Astrocyte of the spinal cord (primary cell): ENCODE results near the gene MAN1A1.
A peak's percentile ranks its signal among the peaks of the same experiment; 100 is the strongest.
"Not testable (repeated sequence)": the region's sequence is repeated elsewhere in the genome, so short reads cannot be mapped to it uniquely, and the experiment has no call there.

Experiments used
- DNase-seq: peaks from one replicate; pipeline ENCODE4 v3.0.0; 2011; ENCODE audit warnings: low read depth, low spot score
- H3K4me3 ChIP-seq: 2 replicates; pipeline ENCODE4 v1.5.1; 2011; ENCODE audit warnings: low read depth, mild to moderate bottlenecking, low read length, moderate library complexity
- in situ Hi-C: cut with HindIII; loops from 2 replicates; pipeline ENCODE4 v1.10.0; 2017; ENCODE audit warnings: low sequenced_read_pairs
- TF ChIP-seq, protein P1 (sequence below): IDR thresholded peaks from 2 replicates; pipeline ENCODE4 v1.5.1; 2012; ENCODE audit warnings: low read depth, mild to moderate bottlenecking, low read length, inconsistent platforms

MAN1A1 gene

DNA sequence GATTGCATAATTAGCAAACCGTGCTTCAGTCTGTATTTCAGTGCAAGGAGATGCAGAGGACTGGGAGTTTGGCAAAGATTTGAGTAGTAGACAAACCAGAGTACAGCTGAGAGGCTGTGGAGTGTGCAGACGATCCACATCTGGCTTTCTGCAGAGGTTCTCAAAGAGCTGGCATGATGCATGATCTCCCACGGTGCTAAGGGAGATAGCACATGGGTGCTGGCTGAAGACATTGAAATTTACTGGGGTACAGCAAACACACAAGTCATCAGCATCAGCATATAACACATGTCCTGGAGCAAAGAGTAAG lies 192.1 kb downstream of the MAN1A1 start:
- in situ Hi-C loops = no loop called here
- TF ChIP-seq, protein P1, sequence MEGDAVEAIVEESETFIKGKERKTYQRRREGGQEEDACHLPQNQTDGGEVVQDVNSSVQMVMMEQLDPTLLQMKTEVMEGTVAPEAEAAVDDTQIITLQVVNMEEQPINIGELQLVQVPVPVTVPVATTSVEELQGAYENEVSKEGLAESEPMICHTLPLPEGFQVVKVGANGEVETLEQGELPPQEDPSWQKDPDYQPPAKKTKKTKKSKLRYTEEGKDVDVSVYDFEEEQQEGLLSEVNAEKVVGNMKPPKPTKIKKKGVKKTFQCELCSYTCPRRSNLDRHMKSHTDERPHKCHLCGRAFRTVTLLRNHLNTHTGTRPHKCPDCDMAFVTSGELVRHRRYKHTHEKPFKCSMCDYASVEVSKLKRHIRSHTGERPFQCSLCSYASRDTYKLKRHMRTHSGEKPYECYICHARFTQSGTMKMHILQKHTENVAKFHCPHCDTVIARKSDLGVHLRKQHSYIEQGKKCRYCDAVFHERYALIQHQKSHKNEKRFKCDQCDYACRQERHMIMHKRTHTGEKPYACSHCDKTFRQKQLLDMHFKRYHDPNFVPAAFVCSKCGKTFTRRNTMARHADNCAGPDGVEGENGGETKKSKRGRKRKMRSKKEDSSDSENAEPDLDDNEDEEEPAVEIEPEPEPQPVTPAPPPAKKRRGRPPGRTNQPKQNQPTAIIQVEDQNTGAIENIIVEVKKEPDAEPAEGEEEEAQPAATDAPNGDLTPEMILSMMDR = no peak
- no peak overlapping the region for H3K4me3 ChIP-seq
- no peak for DNase-seq

DNA sequence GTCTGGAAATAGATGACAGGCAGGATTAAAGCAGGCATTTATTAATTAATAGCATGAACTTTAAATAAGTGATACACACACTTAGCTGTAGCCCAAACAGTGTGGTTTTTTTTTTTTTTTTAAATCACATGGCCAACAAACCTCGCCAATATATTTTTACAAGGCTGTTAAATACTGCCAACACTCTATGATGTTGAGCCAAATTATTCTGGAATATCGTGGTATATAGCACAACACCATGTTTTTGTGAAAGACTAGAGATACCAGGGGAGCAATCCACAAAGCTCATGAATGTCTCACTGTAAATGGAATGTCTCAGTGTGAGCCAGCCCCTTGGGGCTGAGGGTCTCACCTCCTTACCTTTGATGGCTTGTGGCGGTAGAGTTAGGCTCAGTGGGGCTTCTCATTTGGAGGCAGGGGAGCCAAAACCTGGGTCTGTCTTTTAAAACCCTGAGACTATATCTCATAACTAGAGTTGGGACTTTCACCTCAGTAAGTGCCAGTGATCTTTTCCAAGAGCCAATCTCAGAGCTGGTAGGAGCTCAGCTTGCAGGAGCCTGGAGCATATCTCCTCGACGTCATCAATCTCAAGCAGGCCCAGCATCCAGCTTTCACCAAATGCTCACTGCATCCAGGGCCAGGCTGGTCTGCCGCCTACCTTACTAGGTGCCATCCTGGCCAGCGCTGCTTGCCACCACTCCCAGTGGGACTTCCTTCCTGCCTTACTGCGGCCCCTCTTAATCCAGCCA lies 192.6 kb downstream of the MAN1A1 start:
- in situ Hi-C loops = no loop called here
- TF ChIP-seq, protein P1 = no peak
- no peak overlapping the region for H3K4me3 ChIP-seq
- no peak for DNase-seq

DNA sequence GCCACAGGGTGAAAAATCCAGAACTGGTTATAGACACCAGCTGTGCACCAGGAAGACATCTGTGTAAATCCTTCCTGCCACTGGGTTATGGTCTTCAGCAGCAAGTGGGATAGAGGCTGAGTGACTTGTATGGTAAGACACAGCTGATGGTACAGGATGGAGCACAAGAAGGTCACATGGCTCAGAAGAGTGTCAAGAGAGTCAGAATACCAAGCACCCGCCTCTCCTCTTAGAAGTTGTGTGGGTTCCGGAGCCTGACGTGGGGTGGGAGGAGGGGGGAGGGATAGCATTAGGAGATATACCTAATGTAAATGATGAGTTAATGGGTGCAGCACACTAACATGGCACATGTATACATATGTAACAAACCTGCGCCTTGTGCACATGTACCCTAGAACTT lies 193.5 kb downstream of the MAN1A1 start:
- H3K4me3 ChIP-seq, in situ Hi-C loops, DNase-seq: not testable (repeated sequence)

DNA sequence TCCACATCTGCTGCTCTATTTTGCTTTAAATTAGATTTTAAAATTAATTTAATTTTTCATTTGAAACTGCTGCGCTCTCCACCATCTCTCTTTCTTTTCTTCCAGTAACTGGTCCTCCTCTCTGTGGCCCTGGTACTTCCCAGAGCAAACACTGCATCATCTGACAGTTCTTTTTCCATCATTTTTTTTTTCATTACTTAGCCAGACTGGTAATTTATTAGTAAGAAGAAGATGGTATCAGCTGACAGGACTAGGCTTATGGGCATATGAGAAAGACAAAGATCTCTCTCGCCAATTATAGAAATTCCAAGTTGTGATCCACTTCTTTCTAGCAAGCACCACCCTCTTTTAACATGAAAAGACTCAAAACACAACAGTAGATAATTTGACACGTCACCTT lies 197.4 kb downstream of the MAN1A1 start:
- H3K4me3 ChIP-seq = no peak overlapping the region
- in situ Hi-C loops = no loop called here
- no peak for DNase-seq
- TF ChIP-seq, protein P1 = no peak

DNA sequence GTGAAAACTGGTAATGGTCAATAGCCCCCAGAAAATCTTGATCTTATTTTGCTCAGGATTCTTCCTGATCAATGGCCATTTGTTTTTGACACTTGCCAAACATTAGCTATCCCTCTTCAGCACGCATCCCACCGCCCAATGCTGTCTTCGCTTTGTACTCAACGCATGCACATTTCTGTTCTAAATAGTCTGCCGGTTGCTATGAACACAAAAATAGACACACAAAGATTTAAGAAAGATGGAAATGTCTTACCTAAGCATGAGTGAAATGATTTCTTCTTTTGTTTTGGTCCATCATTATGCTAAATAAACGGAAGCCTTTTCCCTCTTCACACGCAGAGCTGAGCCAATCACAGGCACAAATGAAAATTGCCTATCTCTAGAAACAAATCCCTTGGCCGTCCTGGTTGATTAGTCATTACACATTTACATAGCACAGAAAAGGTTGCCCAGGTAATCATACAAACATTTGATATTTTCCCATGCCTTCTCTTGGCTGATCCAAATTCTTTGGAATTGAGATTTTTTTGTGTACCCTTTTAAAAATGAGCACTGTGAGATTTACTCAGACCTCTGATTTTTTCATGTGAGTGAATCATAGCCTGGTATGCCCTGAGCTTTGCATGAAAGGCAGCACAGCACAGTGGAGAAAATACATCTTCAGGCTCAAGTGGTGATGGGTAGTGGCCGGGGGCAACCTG lies 200.6 kb downstream of the MAN1A1 start:
- H3K4me3 ChIP-seq = peak overlapping the region; percentile 4
- TF ChIP-seq, protein P1 = no peak
- peak; percentile 79 for DNase-seq
- in situ Hi-C loops = loop anchor here (25.0 kb wide), 1 partner anchor 163 kb away; no protein-coding TSS in a partner anchor

DNA sequence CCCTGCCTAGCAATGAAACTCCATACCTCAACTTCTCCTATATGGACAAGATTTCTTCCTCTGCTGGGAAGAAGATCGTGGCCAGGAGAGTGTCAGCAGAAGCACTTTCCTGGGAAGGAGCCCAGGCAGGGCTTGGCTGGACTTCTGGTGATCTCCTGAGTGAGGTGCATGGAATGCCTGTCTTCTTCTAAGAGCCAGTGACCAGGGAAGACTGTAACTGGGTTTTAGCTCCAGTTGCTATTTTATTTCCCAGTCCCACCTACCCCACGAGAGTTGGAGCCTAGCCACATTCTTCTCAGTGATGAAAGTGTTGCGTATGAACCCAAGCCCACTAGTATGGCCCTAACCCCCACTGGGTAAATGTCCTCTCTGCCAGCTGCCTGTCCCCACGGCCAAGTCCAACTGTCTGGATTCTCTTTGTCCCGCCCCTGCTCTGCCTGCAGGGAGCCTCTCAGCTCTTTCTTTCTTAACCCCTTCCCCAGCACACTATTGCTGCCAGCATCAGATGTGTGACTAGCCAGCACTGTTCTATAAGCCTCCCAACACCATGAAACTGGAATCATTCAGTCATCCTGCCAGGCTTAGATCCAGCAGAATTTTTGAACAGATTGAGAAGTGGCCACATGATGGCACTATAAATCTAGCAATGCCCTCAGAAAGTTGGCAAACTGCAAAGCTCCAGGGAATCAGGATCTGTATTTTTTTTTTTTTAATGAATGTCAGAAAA lies 201.3 kb downstream of the MAN1A1 start:
- DNase-seq = peak; percentile 90
- TF ChIP-seq, protein P1 = peak; percentile 50
- in situ Hi-C loops = loop anchor here (25.0 kb wide), 1 partner anchor 164 kb away; no protein-coding TSS in a partner anchor
- H3K4me3 ChIP-seq = peak overlapping the region; percentile 4
